Activated CD4-positive, CD25-positive, alpha-beta regulatory T cell treated with anti-CD3 and anti-CD28 coated beads, Interleukin-2, amount 50 U/mL, for 16 hours (primary cell): ENCODE data around the gene CCDC187.

Source experiments
- DNase-seq: peaks from one replicate; pipeline ENCODE4 v3.0.0-alpha.2; 2020; ENCODE audit warnings: low read depth, low spot score

The CCDC187 gene

DNA sequence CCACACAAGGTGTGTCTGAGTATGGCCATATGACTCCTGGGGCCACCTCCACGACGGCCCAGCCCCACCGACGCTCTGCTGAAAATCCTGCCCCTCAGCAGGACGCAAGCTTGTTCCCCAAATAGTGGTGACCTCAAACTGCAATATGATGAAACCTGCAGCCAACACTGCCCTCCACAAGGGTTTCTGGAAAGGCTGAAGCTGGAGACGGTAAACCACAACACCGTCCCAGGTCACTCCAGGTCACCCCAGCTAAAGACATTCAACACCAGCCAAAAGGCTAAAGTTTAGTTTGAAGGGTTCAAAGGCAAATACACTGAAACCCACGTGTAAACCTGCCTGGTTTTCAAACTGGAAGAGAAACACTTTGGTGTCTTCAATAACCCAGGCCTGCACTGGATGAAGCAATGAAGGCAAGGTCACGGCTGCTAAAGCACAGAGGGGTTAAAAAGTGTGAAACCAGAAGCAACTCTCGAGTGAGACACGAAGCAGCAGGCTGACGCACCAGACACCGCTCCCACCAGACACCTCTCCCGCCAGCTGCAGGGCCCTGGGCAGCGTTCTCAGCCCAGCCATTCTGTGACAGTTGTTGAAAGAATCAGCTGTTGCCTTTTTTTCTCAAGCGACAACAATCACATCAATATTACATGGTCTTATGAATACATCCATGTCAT lies 97.2 kb downstream of the CCDC187 start:
- no peak for DNase-seq

DNA sequence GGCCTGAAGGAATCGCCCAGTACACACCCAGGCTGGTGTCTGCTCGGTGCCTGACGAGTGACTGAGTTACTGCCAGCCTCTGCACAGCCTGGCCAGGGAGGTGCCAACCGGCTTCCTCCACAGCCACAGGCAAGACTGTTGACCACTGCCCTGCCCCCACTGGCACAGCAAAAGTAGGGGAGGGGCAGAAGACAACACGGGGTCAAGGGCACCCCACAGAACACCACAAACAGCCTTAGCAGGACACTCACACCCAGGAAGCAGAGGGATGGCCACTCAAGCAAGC lies 98.2 kb downstream of the CCDC187 start:
- no peak for DNase-seq

DNA sequence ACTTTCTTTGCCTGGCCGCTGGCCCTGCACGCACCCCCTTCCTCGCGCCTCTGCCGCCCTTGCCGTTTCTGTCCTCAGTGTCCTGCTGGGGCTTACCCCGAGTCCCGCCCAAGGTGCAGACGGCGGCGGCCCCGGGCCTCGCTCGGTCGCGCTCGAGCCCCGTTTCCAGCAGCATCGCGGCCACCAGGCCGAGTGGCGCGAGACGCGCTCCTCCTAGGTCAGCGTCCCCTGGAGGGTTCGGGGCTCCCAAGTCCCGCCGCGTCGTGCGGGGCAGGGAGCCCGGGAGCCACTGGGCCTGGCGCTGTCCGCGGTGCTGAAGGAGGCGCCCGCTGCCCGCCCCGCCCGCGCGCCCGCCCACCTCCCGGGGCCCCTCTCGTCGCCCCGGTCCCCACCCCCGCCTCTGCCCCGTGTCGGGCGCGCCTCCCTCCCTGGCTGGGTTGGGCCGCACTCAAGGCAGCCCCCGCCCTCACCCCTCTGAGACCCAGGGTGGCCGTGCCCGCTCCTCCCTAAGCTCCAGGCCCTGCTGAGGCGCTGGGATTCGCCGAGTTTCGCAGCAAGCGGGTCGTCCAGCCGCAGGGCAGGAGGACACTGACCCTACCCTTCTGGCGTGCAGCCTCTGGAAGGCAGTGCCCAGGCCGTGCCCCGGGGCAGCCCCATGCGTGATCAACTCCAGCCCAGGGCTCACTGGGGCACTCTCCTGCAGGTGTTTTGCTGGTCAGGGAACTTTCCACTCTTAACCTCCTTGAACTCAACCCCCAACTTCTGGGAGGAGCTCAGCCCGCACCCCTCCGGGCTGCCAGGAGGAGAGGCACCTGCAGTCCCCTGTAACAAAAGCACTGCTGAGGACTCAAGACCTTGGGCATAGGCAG lies 98.8 kb downstream of the CCDC187 start, which contains the start of gene LHX3:
Gene LHX3 (minus strand): TSS at position 291 of the 869 bp plus-strand sequence. CDS start 116 bp downstream, at position 175.
- DNase-seq, result no peak

DNA sequence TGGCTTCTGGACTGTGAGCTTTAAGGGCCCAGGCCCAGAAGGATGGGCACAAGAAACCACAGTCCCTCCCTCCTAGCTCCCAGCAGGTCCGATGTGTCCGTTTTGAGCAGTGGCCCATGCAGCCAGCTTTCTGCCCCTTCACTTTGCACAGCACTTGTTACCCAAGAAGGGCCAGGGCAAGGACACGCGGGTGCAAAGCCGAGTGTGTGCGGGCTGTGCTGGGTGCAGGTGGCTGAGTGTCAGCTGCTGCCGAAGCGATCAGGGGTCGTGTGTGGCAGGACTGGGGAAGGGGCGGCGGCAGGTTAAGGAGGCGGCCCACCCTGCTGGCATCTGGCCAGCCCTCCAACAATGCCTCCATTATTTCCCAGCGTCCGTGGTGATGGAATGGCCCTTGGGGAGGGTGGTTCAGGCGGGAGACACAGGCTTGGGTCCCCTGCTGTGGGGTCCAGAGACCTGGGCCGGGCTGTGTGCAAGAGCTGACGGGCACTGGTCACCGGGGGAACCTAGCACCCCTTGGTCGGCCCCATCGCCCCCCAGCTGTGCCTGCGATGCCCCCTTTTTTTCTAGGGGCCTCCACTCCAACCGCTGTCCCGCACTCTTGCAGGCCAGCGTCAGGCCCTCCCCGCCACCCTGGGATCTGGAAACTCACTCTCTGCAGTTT lies 99.6 kb downstream of the CCDC187 start:
- no peak for DNase-seq

DNA sequence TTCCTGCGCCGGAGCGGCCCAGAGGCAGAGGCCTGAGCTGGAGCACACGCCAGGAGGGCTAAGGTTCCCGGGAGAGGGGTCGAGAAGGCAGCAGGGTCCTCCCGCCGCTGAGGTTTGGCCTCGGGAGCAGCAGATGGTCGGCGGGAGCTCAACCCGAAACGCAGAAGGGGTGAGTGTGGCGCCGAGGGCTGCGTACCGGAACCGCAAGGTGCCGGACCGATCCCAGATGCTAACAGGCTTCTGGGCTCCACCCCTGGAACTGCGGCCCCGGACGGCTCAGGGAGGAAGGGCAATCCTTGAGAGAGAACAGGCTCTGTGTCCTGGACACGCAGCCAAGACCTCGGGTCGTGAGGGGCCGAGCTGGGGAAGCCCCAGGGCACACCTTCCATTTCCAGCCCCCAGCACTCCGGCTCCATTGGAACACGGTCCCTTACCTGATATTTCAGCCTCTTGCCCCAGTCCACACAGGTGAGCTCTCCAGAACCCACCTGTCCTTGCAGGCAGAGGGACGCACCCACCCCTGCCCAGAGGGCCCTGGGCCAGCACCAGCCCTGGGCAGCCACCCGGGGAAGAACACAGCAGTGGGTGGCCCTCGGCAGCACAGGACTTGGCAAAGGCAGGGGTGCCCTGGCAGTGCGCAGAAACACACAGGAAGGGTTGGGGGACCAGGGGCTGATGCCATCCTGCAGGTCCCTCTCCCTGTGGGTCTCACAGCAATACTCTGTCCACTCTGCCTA lies 100.3 kb downstream of the CCDC187 start:
- no peak for DNase-seq

DNA sequence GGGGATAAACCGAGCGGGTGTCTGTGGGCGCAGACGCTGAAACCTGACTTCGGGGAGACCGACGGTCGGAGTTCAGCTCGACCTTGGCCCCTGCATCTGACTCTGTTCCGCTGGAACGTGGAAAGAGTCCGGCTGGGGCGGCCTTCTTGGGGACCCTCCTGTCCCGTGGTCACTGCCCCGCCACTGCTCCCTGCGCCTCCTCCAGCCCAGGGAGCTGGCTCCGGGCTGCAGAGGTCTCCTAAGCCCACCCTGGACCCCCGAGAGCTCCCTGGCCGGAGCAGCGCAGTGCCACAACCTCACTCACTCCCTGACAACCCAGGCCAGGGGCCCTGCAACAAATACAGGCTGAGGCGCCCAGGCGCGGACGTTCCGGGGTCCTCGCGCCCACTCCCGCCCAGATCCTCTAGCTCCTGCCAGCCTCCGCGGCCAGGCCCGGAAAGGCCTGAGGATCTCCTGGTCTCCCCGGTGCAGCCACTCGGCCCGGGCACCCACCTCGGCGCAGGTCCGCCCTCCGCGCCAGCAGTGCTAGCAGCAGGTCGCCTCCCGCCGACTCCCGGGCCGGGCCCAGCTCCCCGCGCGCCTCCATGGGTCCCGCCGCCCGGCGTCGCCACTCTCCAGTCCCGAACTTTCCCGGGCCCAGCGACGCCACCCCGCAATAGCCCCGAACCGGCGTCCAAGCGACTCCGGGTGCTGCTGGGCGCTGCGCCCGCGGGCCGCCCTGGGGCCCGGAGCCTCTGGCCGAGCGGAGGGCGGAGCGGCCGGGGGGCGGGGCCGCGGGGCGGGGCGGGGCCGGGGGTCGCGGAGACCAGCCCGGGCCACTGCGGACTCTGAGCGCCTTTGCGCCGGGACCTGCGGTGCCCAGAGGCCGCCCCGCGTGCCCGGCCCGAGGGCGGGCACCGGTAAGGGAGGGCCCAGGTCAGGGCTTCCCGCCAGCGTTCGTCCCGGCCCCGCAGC lies 101.2 kb downstream of the CCDC187 start:
- no peak for DNase-seq

DNA sequence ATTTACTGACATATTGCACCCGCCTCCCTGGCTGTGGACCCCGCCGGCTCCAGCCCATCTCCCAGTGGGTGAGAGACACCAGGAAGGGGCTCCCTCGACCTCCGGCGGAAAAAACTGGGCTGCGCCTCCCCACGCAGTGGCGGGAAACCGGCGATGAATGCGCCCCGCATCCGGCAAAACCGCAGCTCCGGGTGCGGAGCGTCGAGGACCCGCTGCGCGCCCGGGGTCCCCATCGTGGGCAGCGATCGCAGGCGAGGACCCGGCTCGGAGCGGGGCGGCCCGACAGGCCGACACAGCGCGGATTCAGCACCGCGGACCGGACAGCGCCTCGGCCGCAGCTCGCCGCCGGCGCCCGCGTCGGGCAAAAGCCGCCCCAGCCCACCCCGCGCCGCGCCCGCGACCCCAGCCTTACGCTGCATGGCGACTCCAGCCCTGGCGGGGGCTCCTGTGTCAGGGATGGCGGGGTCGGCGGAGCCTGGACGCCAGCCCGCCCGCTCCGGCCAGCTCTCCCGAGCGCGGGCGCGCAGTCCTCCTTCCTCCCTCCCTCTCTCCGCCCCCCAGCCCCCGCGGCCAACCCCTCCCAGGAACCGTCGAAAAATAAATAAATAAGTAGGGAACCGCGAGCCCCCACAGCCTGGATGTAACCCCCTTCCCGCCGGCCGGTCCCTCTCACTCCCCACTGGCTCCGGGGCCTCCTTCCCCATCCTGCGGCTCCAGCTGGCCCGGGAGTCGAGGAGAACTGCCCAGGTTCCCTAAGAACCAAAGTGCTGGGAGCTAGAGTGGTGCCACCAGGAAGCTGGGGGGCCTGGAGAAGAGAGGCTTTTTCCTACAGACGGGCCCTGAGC lies 102.1 kb downstream of the CCDC187 start:
- DNase-seq, result no peak

DNA sequence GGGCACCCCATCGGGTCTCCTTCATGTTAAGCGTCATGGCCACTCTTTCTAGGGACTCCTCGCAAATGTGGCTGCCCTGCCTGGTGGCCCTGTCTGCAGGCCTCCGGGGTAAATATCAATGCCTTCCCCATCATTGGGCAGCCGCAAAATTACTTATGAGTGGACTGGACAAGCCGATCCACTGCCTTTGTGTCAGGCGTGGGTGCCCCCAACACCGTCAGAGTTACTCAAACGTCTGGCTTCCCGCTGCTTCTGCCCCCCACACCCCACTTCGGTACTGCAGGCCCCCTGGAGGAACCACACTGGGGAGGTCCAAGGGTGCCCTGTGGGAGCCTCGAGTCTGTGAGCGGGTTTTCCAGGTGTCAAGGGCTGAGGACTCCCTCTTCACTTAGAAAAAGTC lies 102.7 kb downstream of the CCDC187 start:
- DNase-seq, result no peak

DNA sequence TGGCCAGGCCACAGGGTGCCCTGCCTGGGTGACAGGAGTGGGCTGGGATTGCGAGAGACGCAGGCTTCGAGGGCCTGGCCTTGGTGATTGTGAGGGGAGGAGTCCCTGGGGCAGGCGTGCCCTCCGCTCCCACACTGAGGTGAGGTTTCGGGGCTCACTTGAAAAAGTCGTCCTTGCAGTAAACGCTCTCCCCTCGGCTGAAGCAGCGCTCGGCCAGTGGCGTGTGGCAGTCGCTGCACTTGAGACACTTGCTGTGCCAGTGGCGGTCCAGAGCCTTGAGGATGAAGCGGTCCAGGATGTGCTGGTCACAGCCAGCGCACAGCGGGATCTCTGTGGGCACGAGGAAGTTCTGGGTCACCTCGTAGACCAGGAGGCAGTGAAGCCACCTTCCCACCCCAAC lies 103.5 kb downstream of the CCDC187 start:
- DNase-seq, result no peak
